HG03442 (cell line): ENCODE measurements around the gene ZBTB49.

ENCODE experiments used
- ATAC-seq: cut with Tn5 transposase; IDR thresholded peaks from one replicate; pipeline ENCODE4 v1.9.1; 2021; ENCODE audit warnings: mild to moderate bottlenecking, moderate library complexity; ENCODE audit not compliant: unreplicated experiment

Gene ZBTB49

GRCh38 chr4:4355302-4355701 lies 65.3 kb downstream of the ZBTB49 start:
- ATAC-seq, result no peak

DNA sequence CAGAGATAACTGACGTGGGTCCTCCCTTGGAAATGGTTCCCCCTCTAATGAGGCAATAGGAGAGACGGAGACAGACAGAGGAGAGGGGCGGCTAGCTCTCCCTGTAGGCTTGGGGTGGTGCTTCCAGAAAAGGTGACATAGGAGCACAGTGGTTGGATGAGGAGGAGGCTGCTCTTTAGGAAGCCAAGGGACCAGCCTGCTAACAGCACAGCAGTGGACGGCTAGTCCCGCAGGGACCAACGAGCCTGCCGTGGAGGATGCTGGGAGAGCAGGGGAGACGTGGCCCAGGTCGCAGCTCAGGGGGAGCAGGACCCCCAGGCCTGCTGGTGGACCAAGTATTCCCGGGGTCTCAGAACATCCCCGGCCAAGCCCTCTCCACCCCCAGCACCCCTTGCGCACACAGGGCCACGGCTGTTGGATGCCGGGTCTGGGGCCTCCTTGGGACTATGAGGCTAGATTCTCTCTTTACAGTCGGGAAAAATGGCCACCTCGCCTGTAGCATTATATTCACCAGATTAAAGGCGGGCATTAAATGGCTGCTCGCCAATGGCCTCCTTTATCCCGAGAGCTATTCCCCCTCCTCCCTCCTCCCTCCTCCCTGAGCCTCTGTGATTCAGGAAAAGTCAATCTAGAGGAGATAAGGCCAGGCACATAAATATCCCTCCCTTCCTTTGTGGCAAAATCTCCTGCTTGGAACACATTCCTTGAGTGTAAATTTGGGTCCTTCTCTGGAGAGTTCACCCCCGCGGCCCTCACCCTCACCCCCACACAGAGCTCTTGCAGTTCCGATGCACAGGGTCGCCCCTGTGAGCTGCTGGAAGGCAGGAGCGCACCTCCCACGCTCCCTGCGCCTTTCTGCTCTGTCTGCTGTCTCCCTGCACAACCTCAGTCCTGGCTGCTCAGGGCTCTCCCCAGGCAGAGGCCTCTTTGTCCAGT lies 66.3 kb downstream of the ZBTB49 start:
- no peak for ATAC-seq

GRCh38 chr4:4358093-4358854 lies 68.2 kb downstream of the ZBTB49 start:
- ATAC-seq, result no peak

GRCh38 chr4:4361883-4362282 lies 71.8 kb downstream of the ZBTB49 start:
- ATAC-seq, result no peak

- no peak for ATAC-seq
Observed at GRCh38 chr4:4362991-4363697, 73.1 kb downstream of the ZBTB49 start.

DNA sequence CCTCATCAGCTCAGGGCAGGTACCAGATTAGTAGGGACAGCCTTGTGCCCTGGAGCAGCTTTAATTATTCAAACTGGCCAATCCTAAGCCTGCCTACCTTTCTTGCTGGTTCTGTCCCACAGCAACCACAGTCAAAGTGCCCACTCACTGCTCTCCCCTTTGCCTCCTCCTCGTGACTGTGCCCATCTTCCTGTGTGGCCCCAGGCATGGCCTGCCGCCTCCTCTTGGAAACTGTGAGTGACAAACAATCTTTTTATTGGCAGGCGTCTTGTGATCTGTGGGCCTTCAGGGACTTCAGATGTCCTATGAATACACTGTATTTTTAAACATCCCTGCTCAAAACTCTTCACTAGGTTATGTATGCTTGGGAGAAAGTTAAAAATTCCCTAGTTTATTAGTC lies 74.0 kb downstream of the ZBTB49 start:
- no peak for ATAC-seq

DNA sequence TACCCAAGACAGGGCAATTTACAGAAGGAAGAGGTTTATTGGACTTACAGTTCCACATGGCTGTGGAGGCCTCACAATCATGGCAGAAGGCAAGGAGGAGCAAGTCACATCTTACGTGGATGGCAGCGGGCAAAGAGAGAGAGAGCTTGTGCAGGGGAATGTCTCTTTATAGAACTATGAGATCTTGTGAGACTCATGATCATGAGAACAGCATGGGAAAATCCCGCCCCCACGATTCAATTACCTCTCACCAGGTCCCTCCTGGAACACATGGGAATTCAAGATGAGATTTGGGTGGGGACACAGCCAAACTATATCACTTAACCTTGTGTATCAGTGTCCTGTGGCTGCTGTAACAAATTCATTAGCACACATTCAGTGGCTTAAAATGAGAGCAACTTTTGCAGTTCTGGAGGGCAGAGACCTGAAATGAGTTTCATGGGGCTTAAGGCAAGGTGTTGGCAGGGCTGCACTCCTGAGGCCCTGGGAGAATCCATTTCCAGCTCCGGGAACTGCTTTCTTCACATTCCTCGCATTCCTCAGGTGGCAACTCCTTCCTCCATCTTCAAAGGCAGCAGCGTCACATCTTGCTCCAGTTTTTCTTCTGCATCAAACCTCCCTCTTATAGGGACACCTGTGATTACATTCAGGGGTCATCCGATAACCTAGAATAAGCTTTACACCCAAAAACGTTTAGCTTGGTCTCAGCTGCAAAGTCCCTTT lies 74.6 kb downstream of the ZBTB49 start:
- ATAC-seq, result no peak

DNA sequence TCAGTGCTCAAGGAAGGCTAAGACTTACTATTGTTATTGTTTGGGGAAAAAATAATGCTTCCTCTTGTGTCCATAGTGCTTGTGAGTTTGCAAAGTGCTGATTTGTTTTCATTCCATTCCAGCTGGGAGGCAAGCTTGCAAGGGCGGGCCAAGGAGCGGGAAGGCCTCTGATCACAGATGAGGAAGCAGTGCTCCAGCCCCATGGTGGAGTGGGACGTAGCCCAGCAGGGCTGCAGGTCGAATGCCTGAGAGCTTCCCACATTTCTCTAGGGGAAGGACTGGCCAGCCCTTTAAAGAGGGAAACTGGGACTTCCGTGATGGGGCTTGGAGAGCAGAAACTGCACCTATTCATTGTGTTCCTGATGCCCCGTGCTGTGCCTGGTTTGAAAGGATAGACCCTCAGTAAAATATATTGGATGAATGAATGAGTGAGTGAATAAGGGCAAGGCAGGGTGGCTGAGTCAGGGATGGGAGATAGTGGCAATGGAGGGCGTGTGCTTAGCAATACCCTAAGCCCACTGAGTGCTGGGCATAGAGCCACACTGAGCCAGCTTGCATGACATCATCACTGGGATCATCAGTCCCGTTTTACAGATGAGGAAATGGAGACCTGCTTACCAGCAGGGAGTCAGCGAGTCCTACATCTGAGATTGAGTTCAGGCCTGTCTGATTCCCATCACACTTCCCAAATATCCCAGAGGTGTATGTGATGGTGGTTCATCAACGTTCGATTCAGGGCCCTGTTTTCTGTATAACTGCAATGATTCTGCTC lies 78.9 kb downstream of the ZBTB49 start:
- no peak for ATAC-seq
